Colonic mucosa (tissue), 4 donors: Measurements from ENCODE around the gene GRK5. TPM values are rescaled to one million over a fixed set of nuclear protein-coding genes. Genes with fewer than 3 reads are reported as not detected.

Experiments used
- DNase-seq: peaks from one replicate; pipeline ENCODE4 v3.0.0-alpha.2; 2020
- H3K27ac ChIP-seq: fragments of 200-600 bp; one replicate; pipeline ENCODE4 v1.8.0; 2021
- H3K27me3 ChIP-seq: fragments of 200-600 bp; one replicate; pipeline ENCODE4 v1.8.0; 2021
- H3K36me3 ChIP-seq: fragments of 200-600 bp; one replicate; pipeline ENCODE4 v1.8.0; 2021
- H3K4me1 ChIP-seq: fragments of 200-600 bp; one replicate; pipeline ENCODE4 v1.8.0; 2021; ENCODE audit warnings: mild to moderate bottlenecking
- H3K4me3 ChIP-seq: fragments of 200-600 bp; one replicate; pipeline ENCODE4 v1.8.0; 2021
- H3K9ac ChIP-seq, 2 donors: one replicate each; pipeline ENCODE4 v1.7.0; 2013; ENCODE audit warnings: control low read depth in 2 of 2, low read depth in 2 of 2, low read length in 2 of 2
- H3K9me3 ChIP-seq: fragments of 200-600 bp; one replicate; pipeline ENCODE4 v1.8.0; 2021
- intact Hi-C: fragments of 100-400 bp; cut with DNase I; formaldehyde crosslinking; loops from one replicate; pipeline ENCODE4 v1.14.1; 2022
- total RNA-seq, 2 donors: library from RNA; stranded (reverse); fragmentation: NEBNext Ultra II Directional in 1 of 2; extraction: Animal tissue kit (Norgen Biotek cat#: 25700) in 1 of 2; gene quantifications; one replicate each; pipeline ENCODE4 v1.2.1, GENCODE V29; 2021
- TF ChIP-seq, protein P1 (sequence below): fragments of 200-600 bp; IDR thresholded peaks from one replicate; pipeline ENCODE4 v1.8.0; 2022; ENCODE audit warnings: antibody characterized with exemption, mild to moderate bottlenecking
- donor health status: healthy.
- donor health status: DM: no; HTN: no; CAD: no.
- donor health status: DM: no; HTN: no; CAD: no.

Gene GRK5
- total RNA-seq, 2 donors from 2014 or later = 4.6 to 12.7 TPM

DNA sequence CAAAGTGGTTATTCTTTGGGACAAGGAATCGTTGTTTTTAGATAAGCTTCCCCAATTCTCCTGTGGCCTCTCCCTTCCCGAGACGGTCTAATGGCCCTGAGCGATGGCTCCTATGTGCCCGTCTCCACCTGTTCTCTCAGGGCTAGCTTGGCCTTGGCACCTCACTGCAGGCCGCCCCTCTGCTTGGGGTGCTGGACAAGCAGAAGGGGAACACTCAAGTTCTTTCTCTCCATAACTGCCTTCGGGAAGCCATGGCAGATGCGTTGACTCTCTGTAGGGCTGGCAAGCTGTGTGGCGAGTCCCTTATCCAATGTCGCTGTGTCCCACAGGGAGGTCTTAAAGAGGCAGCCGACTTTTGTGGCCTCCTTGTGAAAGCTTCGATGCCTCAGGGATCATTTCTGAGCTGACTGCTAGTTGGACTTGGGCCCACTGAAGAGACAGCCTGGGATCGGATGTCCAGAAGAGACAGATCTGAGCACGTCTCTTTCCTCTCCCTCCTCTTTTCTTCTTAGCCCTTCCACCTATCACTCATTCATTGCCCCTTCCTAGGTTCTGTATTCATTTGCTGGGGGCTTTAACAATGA lies 70.8 kb downstream of the GRK5 start:
- Histone ChIP-seq H3K36me3 (no peaks in the 10 kb centered on the region), H3K27me3 (no peaks in the 10 kb centered on the region), H3K27ac (no peak overlapping the region), H3K9ac (no peak overlapping the region), H3K4me1 (no peaks in the 10 kb centered on the region), H3K9me3 (no peaks in the 10 kb centered on the region), H3K4me3 (no peak overlapping the region)
- intact Hi-C loops = no loop called here
- TF ChIP-seq, protein P1, sequence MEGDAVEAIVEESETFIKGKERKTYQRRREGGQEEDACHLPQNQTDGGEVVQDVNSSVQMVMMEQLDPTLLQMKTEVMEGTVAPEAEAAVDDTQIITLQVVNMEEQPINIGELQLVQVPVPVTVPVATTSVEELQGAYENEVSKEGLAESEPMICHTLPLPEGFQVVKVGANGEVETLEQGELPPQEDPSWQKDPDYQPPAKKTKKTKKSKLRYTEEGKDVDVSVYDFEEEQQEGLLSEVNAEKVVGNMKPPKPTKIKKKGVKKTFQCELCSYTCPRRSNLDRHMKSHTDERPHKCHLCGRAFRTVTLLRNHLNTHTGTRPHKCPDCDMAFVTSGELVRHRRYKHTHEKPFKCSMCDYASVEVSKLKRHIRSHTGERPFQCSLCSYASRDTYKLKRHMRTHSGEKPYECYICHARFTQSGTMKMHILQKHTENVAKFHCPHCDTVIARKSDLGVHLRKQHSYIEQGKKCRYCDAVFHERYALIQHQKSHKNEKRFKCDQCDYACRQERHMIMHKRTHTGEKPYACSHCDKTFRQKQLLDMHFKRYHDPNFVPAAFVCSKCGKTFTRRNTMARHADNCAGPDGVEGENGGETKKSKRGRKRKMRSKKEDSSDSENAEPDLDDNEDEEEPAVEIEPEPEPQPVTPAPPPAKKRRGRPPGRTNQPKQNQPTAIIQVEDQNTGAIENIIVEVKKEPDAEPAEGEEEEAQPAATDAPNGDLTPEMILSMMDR = no peak
- no peak for DNase-seq

DNA sequence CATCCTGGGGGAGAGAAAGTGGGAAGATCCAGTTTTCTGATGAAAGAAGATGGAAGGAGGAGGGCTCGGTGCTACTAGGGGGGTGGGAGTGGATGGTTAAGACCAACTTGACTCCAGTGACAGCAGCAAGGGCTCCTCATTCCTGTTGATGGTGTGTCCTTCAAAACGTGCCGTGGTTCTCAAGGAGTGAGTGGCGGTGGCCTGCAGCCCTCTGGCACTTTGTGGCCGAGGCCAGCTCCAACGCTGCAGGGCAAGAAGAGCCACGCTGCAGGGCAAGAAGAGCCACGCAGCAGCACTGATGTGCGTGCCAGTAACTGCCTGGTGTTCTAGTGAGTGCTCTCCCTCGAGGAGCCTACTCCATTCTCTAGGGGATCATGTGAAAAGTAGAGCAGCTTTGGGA lies 72.1 kb downstream of the GRK5 start:
- intact Hi-C loops = no loop called here
- no peaks in the 10 kb centered on the region for H3K36me3 ChIP-seq
- no peaks in the 10 kb centered on the region for H3K4me1 ChIP-seq
- DNase-seq = no peak
- H3K27me3 ChIP-seq = no peaks in the 10 kb centered on the region
- H3K9me3 ChIP-seq = no peaks in the 10 kb centered on the region
- no peak overlapping the region for H3K9ac ChIP-seq
- TF ChIP-seq, protein P1 = no peak
- no peak overlapping the region for H3K27ac ChIP-seq
- H3K4me3 ChIP-seq = no peak overlapping the region

DNA sequence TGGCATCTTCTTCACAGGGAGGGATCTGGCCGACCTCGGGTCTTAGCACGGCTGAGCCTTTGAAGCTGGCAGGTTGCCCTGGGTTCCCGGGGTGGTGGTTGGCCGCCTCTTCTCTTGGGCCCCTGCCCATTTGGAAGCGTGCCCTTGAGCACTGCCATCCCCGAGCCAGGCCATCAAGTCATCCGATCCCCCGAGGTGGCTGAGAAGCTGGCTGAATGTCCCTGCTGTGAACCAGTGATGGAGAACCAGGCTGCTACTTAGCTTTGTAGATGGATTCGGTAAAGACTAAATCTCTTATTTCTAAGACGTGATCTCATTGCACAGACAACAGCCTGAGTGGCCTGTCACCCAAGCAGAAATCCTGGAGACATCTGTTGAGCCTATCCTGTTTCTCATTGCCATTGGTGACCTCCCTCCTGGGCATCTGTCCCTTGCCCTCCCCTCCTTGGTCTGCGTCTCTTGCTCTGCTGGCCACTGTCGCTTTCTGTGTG lies 74.3 kb downstream of the GRK5 start:
- Histone ChIP-seq H3K9me3 (no peaks in the 10 kb centered on the region), H3K36me3 (no peaks in the 10 kb centered on the region), H3K4me1 (no peaks in the 10 kb centered on the region), H3K4me3 (no peak overlapping the region), H3K27ac (no peak overlapping the region), H3K27me3 (no peaks in the 10 kb centered on the region), H3K9ac (no peak overlapping the region)
- intact Hi-C loops = no loop called here
- TF ChIP-seq, protein P1 = no peak
- DNase-seq = no peak

DNA sequence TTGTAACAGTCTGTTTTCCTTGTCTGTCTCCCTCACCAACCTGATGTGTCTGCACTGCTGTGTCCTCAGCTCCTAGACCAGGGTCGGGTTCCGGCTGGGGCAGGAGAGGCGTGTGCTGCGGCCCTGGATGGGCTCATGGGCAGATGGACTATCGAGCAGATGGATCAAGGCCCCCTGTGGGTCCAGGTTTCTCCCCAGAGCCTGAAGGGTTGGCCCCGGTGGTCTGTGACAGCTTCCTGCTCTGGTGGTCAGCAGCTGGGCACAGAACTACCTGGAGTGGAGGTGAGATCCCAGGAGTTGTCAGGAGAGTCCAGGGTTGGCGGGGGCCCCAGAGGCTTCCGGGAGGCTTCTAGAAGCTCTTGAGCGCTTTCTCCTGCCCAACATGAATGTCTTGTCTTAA lies 75.1 kb downstream of the GRK5 start:
- no peaks in the 10 kb centered on the region for H3K9me3 ChIP-seq
- no peaks in the 10 kb centered on the region for H3K36me3 ChIP-seq
- H3K4me3 ChIP-seq = no peak overlapping the region
- no peak overlapping the region for H3K9ac ChIP-seq
- TF ChIP-seq, protein P1 = no peak
- intact Hi-C loops = no loop called here
- H3K27ac ChIP-seq = no peak overlapping the region
- no peaks in the 10 kb centered on the region for H3K4me1 ChIP-seq
- no peaks in the 10 kb centered on the region for H3K27me3 ChIP-seq
- no peak for DNase-seq

DNA sequence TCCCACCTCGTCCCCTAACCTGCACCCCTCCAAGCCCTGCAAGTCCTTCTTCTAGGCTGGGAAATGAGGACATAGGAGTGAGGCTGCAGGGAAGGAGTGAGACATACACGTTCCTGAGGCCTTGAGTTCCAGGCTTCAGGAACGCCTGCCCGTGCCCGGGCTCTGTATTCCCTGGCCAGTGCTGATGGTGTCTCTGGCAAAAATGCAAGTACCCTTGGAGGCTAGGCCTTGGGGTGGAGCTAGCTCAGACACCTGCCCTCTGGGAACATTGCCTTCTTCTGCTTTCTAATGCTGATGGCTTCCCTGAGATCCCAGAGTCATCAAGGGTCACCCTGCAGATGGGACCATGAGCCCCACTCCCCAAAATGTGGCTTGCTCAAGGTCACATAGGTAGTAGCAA lies 76.0 kb downstream of the GRK5 start:
- intact Hi-C loops = no loop called here
- H3K9me3 ChIP-seq = no peaks in the 10 kb centered on the region
- H3K9ac ChIP-seq = no peak overlapping the region
- TF ChIP-seq, protein P1 = no peak
- H3K27me3 ChIP-seq = no peaks in the 10 kb centered on the region
- H3K36me3 ChIP-seq = no peaks in the 10 kb centered on the region
- H3K27ac ChIP-seq = no peak overlapping the region
- no peaks in the 10 kb centered on the region for H3K4me1 ChIP-seq
- no peak for DNase-seq
- H3K4me3 ChIP-seq = no peak overlapping the region
